ENCODE measurements around the gene RAB3A. TPM values are rescaled to one million over a fixed set of nuclear protein-coding genes. Genes with fewer than 3 reads are reported as not detected.
A peak's percentile ranks its signal among the peaks of the same experiment; 100 is the strongest.

RAB3A gene
- total RNA-seq, 1 donor from 2014 or later, result 3.1 TPM

GRCh38 chr19:18204394-18205199 lies 755 bp upstream of the RAB3A start:
- H3K4me3 Mint-ChIP-seq (ENCODE audit: unreplicated experiment), result peak overlapping the region; percentile 94
- peak; percentile 82 for DNase-seq (ENCODE audit: low spot score)
- H3K4me1 Mint-ChIP-seq (ENCODE audit: unreplicated experiment), result peaks cover 4% of the 10 kb centered on the region
- H3K27ac Mint-ChIP-seq (ENCODE audit: unreplicated experiment), result peak overlapping the region; percentile 94
- no peak for TF ChIP-seq CTCF (IDR thresholded peaks at IDR 0.05; ENCODE audit: unreplicated experiment)
- H3K36me3 Mint-ChIP-seq (ENCODE audit: low read depth, unreplicated experiment), result peaks cover 10% of the 10 kb centered on the region
- H3K27me3 Mint-ChIP-seq (ENCODE audit: unreplicated experiment), result peaks cover 10% of the 10 kb centered on the region
- no peaks in the 10 kb centered on the region for H3K9me3 Mint-ChIP-seq (ENCODE audit: unreplicated experiment)

GRCh38 chr19:18203408-18203862 lies 407 bp downstream of the RAB3A start:
- Mint-ChIP-seq H3K36me3 (ENCODE audit: low read depth, unreplicated experiment) (peaks cover 10% of the 10 kb centered on the region), H3K4me1 (ENCODE audit: unreplicated experiment) (peaks cover 4% of the 10 kb centered on the region), H3K4me3 (ENCODE audit: unreplicated experiment) (peak overlapping the region; percentile 94), H3K27me3 (ENCODE audit: unreplicated experiment) (peaks cover 10% of the 10 kb centered on the region), H3K9me3 (ENCODE audit: unreplicated experiment) (no peaks in the 10 kb centered on the region), H3K27ac (ENCODE audit: unreplicated experiment) (no peak overlapping the region)
- DNase-seq (ENCODE audit: low spot score), result peak; percentile 18
- no peak for TF ChIP-seq CTCF (IDR thresholded peaks at IDR 0.05; ENCODE audit: unreplicated experiment)

GRCh38 chr19:18202778-18203407 lies 949 bp downstream of the RAB3A start:
- H3K36me3 Mint-ChIP-seq (ENCODE audit: low read depth, unreplicated experiment), result peaks cover 10% of the 10 kb centered on the region

DNA sequence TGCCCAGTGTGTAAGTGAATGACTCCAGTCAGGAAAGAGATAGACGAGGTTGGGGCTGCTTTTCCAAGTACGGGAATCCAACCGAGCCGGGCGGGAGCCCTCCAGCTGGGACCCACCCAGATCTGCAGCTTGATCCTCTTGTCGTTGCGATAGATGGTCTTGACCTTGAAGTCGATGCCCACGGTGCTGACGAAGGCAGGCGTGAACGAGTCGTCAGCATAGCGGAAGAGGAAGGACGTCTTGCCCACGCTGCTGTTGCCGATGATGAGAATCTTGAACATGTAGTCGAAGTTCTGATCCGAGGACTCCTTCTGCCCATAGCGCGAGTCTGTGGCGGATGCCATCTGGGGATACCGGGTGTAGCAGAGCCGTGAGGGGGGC lies 1.5 kb downstream of the RAB3A start:
- Mint-ChIP-seq H3K9me3 (ENCODE audit: unreplicated experiment) (no peaks in the 10 kb centered on the region), H3K4me1 (ENCODE audit: unreplicated experiment) (peaks cover 4% of the 10 kb centered on the region), H3K4me3 (ENCODE audit: unreplicated experiment) (peak overlapping the region; percentile 71), H3K27ac (ENCODE audit: unreplicated experiment) (no peak overlapping the region), H3K36me3 (ENCODE audit: low read depth, unreplicated experiment) (peaks cover 10% of the 10 kb centered on the region), H3K27me3 (ENCODE audit: unreplicated experiment) (peaks cover 14% of the 10 kb centered on the region)
- DNase-seq (ENCODE audit: low spot score), result no peak
- TF ChIP-seq CTCF (IDR thresholded peaks at IDR 0.05; ENCODE audit: unreplicated experiment), result no peak

More at GRCh38 chr19:18202778-18203407, 949 bp downstream of the RAB3A start:
- H3K27me3 Mint-ChIP-seq (ENCODE audit: unreplicated experiment), result peaks cover 13% of the 10 kb centered on the region
- H3K27ac Mint-ChIP-seq (ENCODE audit: unreplicated experiment), result no peak overlapping the region
- peaks cover 4% of the 10 kb centered on the region for H3K4me1 Mint-ChIP-seq (ENCODE audit: unreplicated experiment)
- peak overlapping the region; percentile 94 for H3K4me3 Mint-ChIP-seq (ENCODE audit: unreplicated experiment)
- TF ChIP-seq CTCF (IDR thresholded peaks at IDR 0.05; ENCODE audit: unreplicated experiment), result peak; percentile 27
- H3K9me3 Mint-ChIP-seq (ENCODE audit: unreplicated experiment), result no peaks in the 10 kb centered on the region
- peak; percentile 31 for DNase-seq (ENCODE audit: low spot score)

DNA sequence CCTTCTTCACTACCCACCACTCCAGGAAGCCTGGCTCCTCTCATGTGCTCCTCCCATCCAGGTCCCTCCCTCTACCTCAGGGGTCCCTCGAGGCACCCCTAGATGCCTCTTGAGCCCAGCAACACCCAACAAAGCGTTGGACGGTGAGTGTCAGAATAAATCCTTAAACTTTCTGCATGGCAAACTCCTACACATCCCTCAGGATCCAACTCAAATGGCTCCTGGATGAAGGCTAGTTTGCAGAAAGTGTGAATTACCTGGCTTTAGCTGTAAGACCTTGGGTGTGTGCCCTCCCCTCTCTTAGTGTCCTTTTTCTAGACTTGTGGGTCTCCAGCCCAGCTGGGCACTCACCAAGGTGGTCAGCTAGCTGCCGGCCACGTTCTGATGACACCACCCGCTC lies 5.5 kb downstream of the RAB3A start:
- H3K4me3 Mint-ChIP-seq (ENCODE audit: unreplicated experiment), result no peak overlapping the region

More for the DNA sequence above, 5.5 kb downstream of the RAB3A start:
- H3K27me3 Mint-ChIP-seq (ENCODE audit: unreplicated experiment), result peaks cover 11% of the 10 kb centered on the region
- H3K4me1 Mint-ChIP-seq (ENCODE audit: unreplicated experiment), result peaks cover 13% of the 10 kb centered on the region
- no peak for TF ChIP-seq CTCF (IDR thresholded peaks at IDR 0.05; ENCODE audit: unreplicated experiment)
- no peak for DNase-seq (ENCODE audit: low spot score)
- H3K9me3 Mint-ChIP-seq (ENCODE audit: unreplicated experiment), result no peaks in the 10 kb centered on the region
- H3K36me3 Mint-ChIP-seq (ENCODE audit: low read depth, unreplicated experiment), result peaks cover 10% of the 10 kb centered on the region
- H3K27ac Mint-ChIP-seq (ENCODE audit: unreplicated experiment), result no peak overlapping the region
